Cerebellar nuclear complex (tissue), 1 donor: ENCODE data around the gene PTPRH.

Experiments
- DNase-seq, 2 experiments: peaks; one replicate each; lab custom pipeline; 2025; lab: John Stamatoyannopoulos, UW

PTPRH gene

DNA sequence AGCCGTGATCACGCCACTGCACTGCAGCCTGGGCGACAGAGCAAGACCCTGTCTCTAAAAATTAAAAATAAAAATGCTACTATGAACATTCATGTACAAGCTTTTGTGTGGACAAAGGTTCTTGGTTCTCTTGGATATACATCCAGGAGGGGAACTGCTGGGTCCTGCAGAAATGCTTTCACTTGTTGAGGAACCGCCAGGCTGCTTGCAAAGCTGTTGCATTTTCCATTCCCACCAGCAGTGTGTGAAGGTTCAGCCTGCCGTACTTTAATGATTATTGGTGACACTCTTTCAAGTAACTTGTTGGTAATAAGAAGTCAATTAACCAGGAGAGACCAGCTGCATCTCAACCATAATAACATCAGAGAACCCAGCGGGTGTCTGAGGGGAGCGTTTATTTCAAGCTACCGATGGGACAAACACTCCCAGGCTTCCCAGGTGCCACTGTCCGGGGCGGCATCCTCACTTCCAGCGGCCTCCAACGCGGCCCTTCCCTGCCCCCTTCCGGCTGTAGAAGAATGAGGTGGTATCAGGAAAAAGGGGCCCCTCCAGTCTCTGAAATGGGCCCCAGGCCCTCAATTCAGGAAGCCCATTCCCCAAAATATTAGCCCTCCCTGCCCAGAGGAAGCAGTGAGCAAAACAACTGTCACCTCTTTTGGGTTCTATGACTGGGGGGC lies 76.7 kb downstream of the PTPRH start:
- no peak for DNase-seq

DNA sequence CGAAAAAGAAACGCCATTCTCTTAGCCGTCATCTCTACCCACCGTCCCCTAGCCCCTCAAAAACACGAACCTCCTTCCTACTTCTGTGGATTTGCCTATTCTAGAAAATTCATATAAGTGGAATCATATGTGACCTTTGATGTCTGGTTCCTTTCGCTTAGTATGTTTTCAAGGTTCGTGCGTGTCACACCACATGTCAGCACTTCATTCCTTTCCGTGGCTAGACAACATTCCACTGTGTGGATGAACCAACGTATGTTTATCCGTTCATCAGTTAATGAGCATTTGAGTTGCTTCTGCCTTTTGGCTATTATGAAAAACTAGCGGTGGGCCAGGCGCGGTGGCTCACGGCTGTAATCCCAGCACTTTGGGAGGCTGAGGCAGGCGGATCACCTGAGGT lies 77.9 kb downstream of the PTPRH start:
- DNase-seq, result no peak
